Vagina (tissue), 2 donors: ENCODE measurements around the gene CR2.

Source experiments
- CTCF ChIP-seq, 3 experiments: fragments of 450-650 bp in 2 of 3; fragments of 200-600 bp in 1 of 3; sonication (generic) in 1 of 3; IDR thresholded peaks; one replicate each; pipeline ENCODE4 v1.5.1; 2017 to 2019; ENCODE audit warnings: antibody characterized with exemption in 3 of 3, mild to moderate bottlenecking in 2 of 3, moderate library complexity in 2 of 3
- POLR2A ChIP-seq, 2 donors: fragments of 450-650 bp; IDR thresholded peaks; one replicate each; pipeline ENCODE4 v1.6.1; 2017; ENCODE audit warnings: antibody characterized with exemption in 2 of 2, mild to moderate bottlenecking in 2 of 2, moderate library complexity in 2 of 2

- no peak for TF ChIP-seq POLR2A (IDR thresholded peaks at IDR 0.05)
- no peak for TF ChIP-seq CTCF (IDR thresholded peaks at IDR 0.05)
Measured at GRCh38 chr1:207405814-207406213, 48.3 kb upstream of the CR2 start.
